Activated T-cell treated with anti-CD3 and anti-CD28 coated beads for 24 hours (primary cell): ENCODE results near the gene RNF141.
A peak's percentile ranks its signal among the peaks of the same experiment; 100 is the strongest.

Experiments used
- DNase-seq: peaks from one replicate; pipeline ENCODE4 v3.0.0-alpha.2; 2020; ENCODE audit warnings: low read depth

Gene RNF141

GRCh38 chr11:10540915-10541560 is at the start of gene RNF141:
RNF141 (minus strand) TSS chr11:10541187; CDS start chr11:10534158, 7,029 bp downstream.
- DNase-seq = peak; percentile 93

GRCh38 chr11:10590218-10590915 is 49.4 kb upstream of the RNF141 start:
- DNase-seq = no peak

GRCh38 chr11:10588904-10589303 is 47.9 kb upstream of the RNF141 start:
- DNase-seq = no peak

- no peak for DNase-seq
Measured at GRCh38 chr11:10587995-10588394, 47.0 kb upstream of the RNF141 start.

GRCh38 chr11:10587388-10587787 is 46.4 kb upstream of the RNF141 start:
- no peak for DNase-seq

- DNase-seq = no peak
Measured at GRCh38 chr11:10584071-10584501, 43.1 kb upstream of the RNF141 start.

GRCh38 chr11:10581481-10582019 is 40.6 kb upstream of the RNF141 start:
- no peak for DNase-seq

GRCh38 chr11:10580623-10581022 is 39.6 kb upstream of the RNF141 start:
- DNase-seq = no peak

GRCh38 chr11:10579700-10580099 is 38.7 kb upstream of the RNF141 start:
- DNase-seq = no peak

- DNase-seq = no peak
Measured at GRCh38 chr11:10576035-10576398, 35.0 kb upstream of the RNF141 start.

- no peak for DNase-seq
Measured at GRCh38 chr11:10575346-10576034, 34.5 kb upstream of the RNF141 start.

GRCh38 chr11:10573556-10573955 is 32.6 kb upstream of the RNF141 start:
- no peak for DNase-seq

GRCh38 chr11:10573028-10573427 is 32.0 kb upstream of the RNF141 start:
- no peak for DNase-seq

- no peak for DNase-seq
Measured at GRCh38 chr11:10572533-10572932, 31.5 kb upstream of the RNF141 start.

- no peak for DNase-seq
Measured at GRCh38 chr11:10568486-10568941, 27.5 kb upstream of the RNF141 start, which contains the start of gene LYVE1. LYVE1 (minus strand) TSS chr11:10568665; CDS start chr11:10568532, 133 bp downstream.

- DNase-seq = no peak
Measured at GRCh38 chr11:10567446-10567845, 26.5 kb upstream of the RNF141 start.

- no peak for DNase-seq
Measured at GRCh38 chr11:10566257-10566957, 25.4 kb upstream of the RNF141 start.

GRCh38 chr11:10565493-10565892 is 24.5 kb upstream of the RNF141 start:
- DNase-seq = no peak

GRCh38 chr11:10564696-10565318 is 23.8 kb upstream of the RNF141 start:
- no peak for DNase-seq

- DNase-seq = no peak
Measured at GRCh38 chr11:10564030-10564429, 23.0 kb upstream of the RNF141 start.

- DNase-seq = no peak
Measured at GRCh38 chr11:10561947-10562346, 21.0 kb upstream of the RNF141 start.
